SK-N-DZ (cell line): ENCODE results near the gene SPRR1A.

Experiments used
- DNase-seq: peaks from one replicate; pipeline ENCODE4 v3.0.0-alpha.2; 2015; ENCODE audit warnings: low spot score
- small RNA-seq, 2 experiments: library from RNA; depleted of rRNA; stranded (forward); fragments of <200 nt; gene quantifications; one replicate each; pipeline ENCODE3, GENCODE V24; 2014

Gene SPRR1A

GRCh38 chr1:153028766-153029165 lies 44.9 kb downstream of the SPRR1A start:
- DNase-seq, result no peak

- DNase-seq, result no peak
These were observed 47.0 kb downstream of the SPRR1A start, which contains the start of gene SPRR1B for GRCh38 chr1:153030895-153031294. SPRR1B (plus strand) TSS chr1:153031203; CDS start chr1:153032346, 1,143 bp downstream.

GRCh38 chr1:153032073-153032472 lies 48.2 kb downstream of the SPRR1A start:
- DNase-seq, result no peak

GRCh38 chr1:153032677-153033308 lies 48.9 kb downstream of the SPRR1A start:
- DNase-seq, result no peak

- no peak for DNase-seq
These were observed 51.3 kb downstream of the SPRR1A start for GRCh38 chr1:153035211-153035610.

Small RNA genes lying within 50 kb of the gene (small RNA-seq; reads per million reads assigned to genes)
- gene AL356867.1 (0 reads per million in 2 experiments), gene RF00322 (0 reads per million in 2 experiments), gene SPRR1A (0 reads per million in 2 experiments)
